ENCODE data around the gene PANK4.

PANK4 gene

GRCh38 chr1:2530513-2531361 lies 4.3 kb upstream of the PANK4 start:
- Mint-ChIP-seq H3K27me3 (ENCODE audit: low read depth, poor library complexity) (peaks cover 86% of the 10 kb centered on the region), H3K27ac (no peak overlapping the region), H3K9me3 (no peaks in the 10 kb centered on the region), H3K4me3 (no peak overlapping the region), H3K36me3 (ENCODE audit: low read depth) (no peaks in the 10 kb centered on the region), H3K4me1 (peaks cover 29% of the 10 kb centered on the region)
- DNase-seq: no peak
- TF ChIP-seq, protein P1, sequence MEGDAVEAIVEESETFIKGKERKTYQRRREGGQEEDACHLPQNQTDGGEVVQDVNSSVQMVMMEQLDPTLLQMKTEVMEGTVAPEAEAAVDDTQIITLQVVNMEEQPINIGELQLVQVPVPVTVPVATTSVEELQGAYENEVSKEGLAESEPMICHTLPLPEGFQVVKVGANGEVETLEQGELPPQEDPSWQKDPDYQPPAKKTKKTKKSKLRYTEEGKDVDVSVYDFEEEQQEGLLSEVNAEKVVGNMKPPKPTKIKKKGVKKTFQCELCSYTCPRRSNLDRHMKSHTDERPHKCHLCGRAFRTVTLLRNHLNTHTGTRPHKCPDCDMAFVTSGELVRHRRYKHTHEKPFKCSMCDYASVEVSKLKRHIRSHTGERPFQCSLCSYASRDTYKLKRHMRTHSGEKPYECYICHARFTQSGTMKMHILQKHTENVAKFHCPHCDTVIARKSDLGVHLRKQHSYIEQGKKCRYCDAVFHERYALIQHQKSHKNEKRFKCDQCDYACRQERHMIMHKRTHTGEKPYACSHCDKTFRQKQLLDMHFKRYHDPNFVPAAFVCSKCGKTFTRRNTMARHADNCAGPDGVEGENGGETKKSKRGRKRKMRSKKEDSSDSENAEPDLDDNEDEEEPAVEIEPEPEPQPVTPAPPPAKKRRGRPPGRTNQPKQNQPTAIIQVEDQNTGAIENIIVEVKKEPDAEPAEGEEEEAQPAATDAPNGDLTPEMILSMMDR (IDR thresholded peaks at IDR 0.05): no peak

DNA sequence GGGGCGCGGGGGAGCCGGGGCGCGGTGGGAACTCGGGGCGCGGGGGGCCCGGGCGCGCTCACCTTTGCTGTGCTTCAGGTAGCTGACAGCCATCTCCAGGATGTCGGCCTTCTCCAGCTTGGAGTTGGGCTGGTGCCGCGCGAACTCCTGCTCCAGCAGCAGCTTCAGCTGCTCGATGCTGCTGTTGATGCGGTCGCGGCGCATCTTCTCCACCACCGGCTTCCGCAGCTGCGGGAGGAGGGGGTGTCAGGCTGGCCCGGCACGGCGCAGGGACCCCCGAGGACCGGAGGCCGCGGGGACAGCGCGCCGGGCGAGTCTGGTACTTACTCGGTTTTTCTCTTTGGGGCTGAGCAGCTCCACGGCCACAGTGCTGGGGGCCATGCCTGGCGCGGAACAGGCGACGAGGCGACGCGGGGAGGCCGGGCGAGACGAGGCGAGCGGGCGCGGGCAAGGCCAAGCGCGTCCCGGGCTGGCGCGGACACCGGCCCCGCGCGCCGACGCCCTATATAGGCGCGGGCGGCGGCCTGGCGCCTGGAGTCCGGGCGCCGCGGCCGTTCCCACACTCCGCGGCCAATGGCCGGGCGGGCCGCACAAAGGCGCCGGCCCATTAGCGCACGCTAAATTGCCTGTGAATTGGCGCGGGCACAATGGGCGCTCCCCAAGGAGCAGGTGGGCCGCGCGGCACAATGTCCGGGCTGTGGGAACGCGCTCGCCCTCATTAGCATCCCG lies 3.6 kb upstream of the PANK4 start, which contains the start of gene HES5:
HES5 (minus strand) TSS at position 480 of the 729 bp plus-strand sequence; CDS start at position 381, 99 bp downstream.
- Mint-ChIP-seq H3K4me1 (peaks cover 28% of the 10 kb centered on the region), H3K27ac (no peak within 1 kb of the TSS), H3K9me3 (no peaks in the 10 kb centered on the region), H3K27me3 (ENCODE audit: low read depth, poor library complexity) (peaks cover 78% of the 10 kb centered on the region), H3K4me3 (no peak within 1 kb of the TSS), H3K36me3 (ENCODE audit: low read depth) (no peaks in the 10 kb centered on the region)
- DNase-seq: peak; percentile 59
- TF ChIP-seq, protein P1 (IDR thresholded peaks at IDR 0.05): no peak

DNA sequence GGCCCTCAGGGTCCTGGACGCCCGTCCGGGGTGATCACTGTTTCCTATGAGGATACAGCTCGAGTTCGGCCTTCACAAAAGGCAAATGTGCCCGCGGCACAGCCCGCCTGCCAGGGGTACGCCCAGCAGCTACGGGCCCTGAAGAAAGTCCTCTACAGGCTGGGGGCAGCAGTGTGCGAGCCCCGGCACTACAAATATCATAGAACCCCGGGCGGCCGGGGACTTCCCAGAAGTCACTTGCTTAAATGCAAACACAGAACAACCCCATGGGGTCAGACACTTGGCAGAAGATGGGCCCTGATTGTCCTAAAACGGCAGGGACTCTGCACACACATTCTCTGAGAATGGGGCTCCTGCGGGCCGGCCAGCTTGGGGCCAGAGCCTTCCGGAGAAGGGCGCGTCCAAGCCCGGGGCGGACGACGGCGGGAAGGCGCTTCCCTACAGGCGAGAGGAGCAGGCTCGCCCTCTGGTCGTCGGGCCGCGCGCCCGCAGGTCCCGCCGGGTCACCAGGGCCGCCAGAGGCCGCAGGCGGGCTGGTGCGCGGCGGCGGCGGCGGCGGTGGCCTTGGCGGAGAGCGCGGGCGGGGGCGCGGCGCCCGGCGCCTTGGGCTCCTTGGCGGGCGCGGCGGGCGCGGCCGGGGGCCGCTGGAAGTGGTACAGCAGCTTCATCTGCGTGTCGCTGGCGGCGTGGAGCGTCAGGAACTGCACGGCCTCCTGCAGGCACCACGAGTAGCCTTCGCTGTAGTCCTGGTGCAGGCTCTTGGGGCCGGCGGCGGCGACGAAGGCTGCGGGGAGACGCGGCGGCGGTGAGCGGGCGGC lies 2.8 kb upstream of the PANK4 start:
- peaks cover 71% of the 10 kb centered on the region for H3K27me3 Mint-ChIP-seq (ENCODE audit: low read depth, poor library complexity)

GRCh38 chr1:2528611-2528965 lies 2.2 kb upstream of the PANK4 start:
- no peak for DNase-seq
- Mint-ChIP-seq H3K9me3 (no peaks in the 10 kb centered on the region), H3K36me3 (ENCODE audit: low read depth) (no peaks in the 10 kb centered on the region), H3K27me3 (ENCODE audit: low read depth, poor library complexity) (peaks cover 65% of the 10 kb centered on the region), H3K27ac (no peak overlapping the region), H3K4me3 (no peak overlapping the region), H3K4me1 (peaks cover 29% of the 10 kb centered on the region)
- TF ChIP-seq, protein P1 (IDR thresholded peaks at IDR 0.05): no peak

More for the DNA sequence above, 2.8 kb upstream of the PANK4 start:
- TF ChIP-seq, protein P1 (IDR thresholded peaks at IDR 0.05): no peak
- peak; percentile 75 for DNase-seq
- H3K27ac Mint-ChIP-seq: no peak overlapping the region
- H3K4me3 Mint-ChIP-seq: no peak overlapping the region
- H3K36me3 Mint-ChIP-seq (ENCODE audit: low read depth): no peaks in the 10 kb centered on the region
- peaks cover 30% of the 10 kb centered on the region for H3K4me1 Mint-ChIP-seq
- H3K9me3 Mint-ChIP-seq: no peaks in the 10 kb centered on the region

- Mint-ChIP-seq H3K4me1 (peaks cover 29% of the 10 kb centered on the region), H3K9me3 (no peaks in the 10 kb centered on the region), H3K27me3 (ENCODE audit: low read depth, poor library complexity) (peaks cover 59% of the 10 kb centered on the region), H3K36me3 (ENCODE audit: low read depth) (no peaks in the 10 kb centered on the region), H3K27ac (no peak overlapping the region), H3K4me3 (no peak overlapping the region)
- TF ChIP-seq, protein P1 (IDR thresholded peaks at IDR 0.05): no peak
- no peak for DNase-seq
These were observed 1.6 kb upstream of the PANK4 start for GRCh38 chr1:2528016-2528415.
